HG03097 (cell line): ENCODE results near the gene FUCA2.
"Not testable (repeated sequence)": the region's sequence is repeated elsewhere in the genome, so short reads cannot be mapped to it uniquely, and the experiment has no call there.

ENCODE experiments used
- ATAC-seq: cut with Tn5 transposase; IDR thresholded peaks from one replicate; pipeline ENCODE4 v1.9.1; 2021; ENCODE audit not compliant: unreplicated experiment, low FRiP score

FUCA2 gene

DNA sequence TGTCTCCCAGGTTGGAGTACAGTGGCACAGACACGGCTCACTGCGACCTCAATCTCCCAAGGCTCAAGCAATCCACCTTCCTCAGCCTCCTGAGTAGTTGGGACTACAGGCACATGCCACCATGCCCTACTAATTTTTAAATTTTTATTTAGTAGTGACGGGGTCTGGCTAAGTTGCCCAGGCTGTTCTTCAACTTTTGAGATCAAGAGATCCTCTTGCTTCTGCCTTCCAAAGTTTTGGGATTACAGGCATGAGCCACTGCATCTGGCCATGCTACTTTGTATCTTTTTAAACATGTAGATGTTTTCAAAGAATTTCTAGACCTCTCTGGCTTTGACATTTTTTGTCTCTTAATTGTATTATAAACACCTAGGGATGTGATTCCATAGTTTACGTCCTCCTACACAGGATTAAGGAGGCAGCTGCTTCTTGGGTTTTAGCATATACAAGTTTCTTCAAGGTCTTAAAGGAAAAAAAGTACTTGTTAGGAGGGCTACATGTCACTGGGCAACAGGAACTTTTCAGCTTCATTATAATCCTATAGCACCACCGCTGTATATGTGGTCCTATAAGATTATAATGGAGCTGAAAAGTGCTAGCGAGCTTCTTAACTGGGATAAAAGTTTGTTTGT lies 62.3 kb downstream of the FUCA2 start:
- ATAC-seq = no peak

GRCh38 chr6:143447865-143448264 lies 63.7 kb downstream of the FUCA2 start:
- not testable (repeated sequence) for ATAC-seq
